Testis (tissue), 5 donors: ENCODE results near the gene ZNF714. TPM values are rescaled to one million over a fixed set of nuclear protein-coding genes. Genes with fewer than 3 reads are reported as not detected.

ENCODE experiments used
- DNase-seq: peaks from one replicate; pipeline ENCODE4 v3.0.0-alpha.2; 2019
- H3K27ac ChIP-seq, 2 donors: fragments of 200-600 bp; sonication (generic); one replicate each; pipeline ENCODE4 v1.5.1; 2019
- H3K27me3 ChIP-seq: fragments of 200-600 bp; sonication (generic); one replicate; pipeline ENCODE4 v1.5.1; 2019
- H3K36me3 ChIP-seq: fragments of 200-600 bp; sonication (generic); one replicate; pipeline ENCODE4 v1.5.1; 2017; ENCODE audit warnings: low read depth; ENCODE audit errors: missing control alignments
- H3K4me1 ChIP-seq: fragments of 200-600 bp; sonication (generic); one replicate; pipeline ENCODE4 v1.5.1; 2019
- H3K4me3 ChIP-seq, 2 donors: fragments of 200-600 bp; sonication (generic); one replicate each; pipeline ENCODE4 v1.5.1; 2017 to 2019
- H3K9me3 ChIP-seq: fragments of 200-600 bp; sonication (generic); one replicate; pipeline ENCODE4 v1.5.1; 2017
- CTCF ChIP-seq, 3 experiments: fragments of 450-650 bp in 2 of 3; fragments of 200-600 bp in 1 of 3; sonication (generic) in 1 of 3; IDR thresholded peaks; one replicate each; pipeline ENCODE4 v1.5.1; 2016 to 2019; ENCODE audit warnings: antibody characterized with exemption in 3 of 3, mild to moderate bottlenecking in 2 of 3, moderate library complexity in 1 of 3
- POLR2A ChIP-seq: fragments of 450-650 bp; IDR thresholded peaks from one replicate; pipeline ENCODE4 v1.6.1; 2017; ENCODE audit warnings: antibody characterized with exemption, mild to moderate bottlenecking, moderate library complexity
- WGBS, 2 donors: methylation state at CpG; one replicate each; pipeline ENCODE4 v1.1.5; 2018; 5-methylcytosine and 5-hydroxymethylcytosine counted together
- intact Hi-C: fragments of 100-400 bp; cut with DNase I; formaldehyde crosslinking; loops from one replicate; pipeline ENCODE4 v1.15.1; 2023; ENCODE audit warnings: low total_unique reads
- long read RNA-seq, 2 donors: transcript quantifications; one replicate each; lab custom pipeline, GENCODE V29; 2026
- polyA plus RNA-seq: library from polyadenylated mRNA; stranded (reverse); fragments of 350-450 nt; fragmentation: Illumina TruSeq; extraction: RNeasy Lipid Tissue Mini Kit (QIAGEN cat#74804); gene quantifications from one replicate; pipeline ENCODE4 v1.2.3, GENCODE V29; 2014; ENCODE audit warnings: low read depth, low replicate concordance; ENCODE audit not compliant: insufficient read depth
- total RNA-seq, 2 donors: library from RNA; depleted of rRNA; stranded (reverse); fragments of >200 nt; gene quantifications; one replicate each; pipeline ENCODE4 v1.2.3, GENCODE V29; 2016

The ZNF714 gene
- total RNA-seq (10 to 100 TPM; 25.3 to 36.4 TPM), polyA plus RNA-seq (4.2 TPM)
- long read RNA-seq, donor 1, full-length matches to known transcripts = 3 of 23 reads
- long read RNA-seq, donor 1, partial matches to known transcripts = 20 of 23 reads
- long read RNA-seq, donor 1, other reads (novel, unspliced or antisense) = 0 of 23 reads
- long read RNA-seq, donor 2, partial matches to known transcripts = 0 of 2 reads
- long read RNA-seq, donor 2, other reads (novel, unspliced or antisense) = 0 of 2 reads

- intact Hi-C loops = no loop called here
- no peak for TF ChIP-seq CTCF (IDR thresholded peaks at IDR 0.05)
- no peak for TF ChIP-seq POLR2A
- DNase-seq = peak; percentile 97
- no peaks in the 10 kb centered on the region for H3K4me1 ChIP-seq
- H3K27me3 ChIP-seq = no peaks in the 10 kb centered on the region
- H3K4me3 ChIP-seq = peak within 1 kb of the TSS; percentile 66 to 82
- 1 to 2% methylated on average over 22 to 38 of the region's 38 CpGs for WGBS, 2 donors
- no peaks in the 10 kb centered on the region for H3K36me3 ChIP-seq
- peak within 1 kb of the TSS; percentile 74 to 76 for H3K27ac ChIP-seq
- H3K9me3 ChIP-seq = no peaks in the 10 kb centered on the region
Observed at GRCh38 chr19:21082011-21082975, at the start of gene ZNF714. TSS of gene ZNF714 (plus strand) at chr19:21082203. CDS start at chr19:21098269, 16,066 bp downstream.

- H3K4me3 ChIP-seq = no peak overlapping the region
- no peak for TF ChIP-seq POLR2A
- TF ChIP-seq CTCF (IDR thresholded peaks at IDR 0.05) = no peak
- no peak for DNase-seq
- intact Hi-C loops = no loop called here
- no peaks in the 10 kb centered on the region for H3K9me3 ChIP-seq
- H3K27me3 ChIP-seq = no peaks in the 10 kb centered on the region
- no peak overlapping the region for H3K27ac ChIP-seq
- H3K4me1 ChIP-seq = no peaks in the 10 kb centered on the region
- peaks cover 5% of the 10 kb centered on the region for H3K36me3 ChIP-seq
Observed at GRCh38 chr19:21045028-21045427, 37.0 kb upstream of the ZNF714 start.

- H3K36me3 ChIP-seq = peaks cover 5% of the 10 kb centered on the region
- TF ChIP-seq CTCF (IDR thresholded peaks at IDR 0.05) (no peak), POLR2A (no peak)
- no peak overlapping the region for H3K4me3 ChIP-seq
- H3K4me1 ChIP-seq = no peaks in the 10 kb centered on the region
- no peaks in the 10 kb centered on the region for H3K9me3 ChIP-seq
- 92 to 99% methylated on average over 3 of the region's 3 CpGs for WGBS, 2 donors
- intact Hi-C loops = no loop called here
- no peak overlapping the region for H3K27ac ChIP-seq
- no peak for DNase-seq
- H3K27me3 ChIP-seq = no peaks in the 10 kb centered on the region
Observed at GRCh38 chr19:21046489-21046888, 35.5 kb upstream of the ZNF714 start.

- 93 to 97% methylated on average over 2 of the region's 2 CpGs for WGBS, 2 donors
- Histone ChIP-seq H3K27ac (no peak overlapping the region), H3K4me1 (no peaks in the 10 kb centered on the region), H3K27me3 (no peaks in the 10 kb centered on the region), H3K4me3 (no peak overlapping the region), H3K36me3 (no peaks in the 10 kb centered on the region), H3K9me3 (no peaks in the 10 kb centered on the region)
- no peak for DNase-seq
- intact Hi-C loops = no loop called here
- TF ChIP-seq POLR2A (no peak), CTCF (IDR thresholded peaks at IDR 0.05) (no peak)
Observed at GRCh38 chr19:21047716-21048115, 34.3 kb upstream of the ZNF714 start.
